ENCODE measurements around the gene TMEM156. TPM values are rescaled to one million over a fixed set of nuclear protein-coding genes. Genes with fewer than 3 reads are reported as not detected.

Gene TMEM156
- total RNA-seq, 2 donors from 2014 or later: 0.27 to 0.51 TPM

DNA sequence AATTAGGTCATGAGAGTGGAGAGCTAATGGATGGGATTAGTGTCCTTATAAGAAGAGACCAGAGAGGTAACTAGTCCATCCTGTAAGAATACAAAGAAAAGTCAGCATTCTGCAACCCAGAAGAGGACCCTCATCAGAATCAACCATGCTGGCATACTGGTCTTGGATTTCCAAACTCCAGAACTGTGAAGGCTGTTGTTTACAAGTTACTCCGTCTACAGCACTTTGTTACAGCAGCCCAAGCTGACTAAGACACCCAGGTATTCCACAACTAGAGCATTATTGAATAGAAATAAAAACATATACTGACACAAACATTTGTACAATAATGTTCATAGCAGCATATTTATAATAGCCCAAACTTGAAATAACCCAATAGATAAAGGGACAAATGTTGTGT is 9.2 kb downstream of the TMEM156 start:
- intact Hi-C loops (cut with DNase I): no loop called here
- Histone ChIP-seq H3K27me3 (replicated peaks; ENCODE audit: insufficient read depth) (no peaks in the 10 kb centered on the region), H3K27ac (no peak overlapping the region), H3K9me3 (no peaks in the 10 kb centered on the region), H3K4me3 (no peak overlapping the region), H3K36me3 (no peaks in the 10 kb centered on the region), H3K4me1 (replicated peaks) (no peaks in the 10 kb centered on the region)
- TF ChIP-seq POLR2AphosphoS5 (IDR thresholded peaks at IDR 0.05): no peak
- TF ChIP-seq, protein P1, sequence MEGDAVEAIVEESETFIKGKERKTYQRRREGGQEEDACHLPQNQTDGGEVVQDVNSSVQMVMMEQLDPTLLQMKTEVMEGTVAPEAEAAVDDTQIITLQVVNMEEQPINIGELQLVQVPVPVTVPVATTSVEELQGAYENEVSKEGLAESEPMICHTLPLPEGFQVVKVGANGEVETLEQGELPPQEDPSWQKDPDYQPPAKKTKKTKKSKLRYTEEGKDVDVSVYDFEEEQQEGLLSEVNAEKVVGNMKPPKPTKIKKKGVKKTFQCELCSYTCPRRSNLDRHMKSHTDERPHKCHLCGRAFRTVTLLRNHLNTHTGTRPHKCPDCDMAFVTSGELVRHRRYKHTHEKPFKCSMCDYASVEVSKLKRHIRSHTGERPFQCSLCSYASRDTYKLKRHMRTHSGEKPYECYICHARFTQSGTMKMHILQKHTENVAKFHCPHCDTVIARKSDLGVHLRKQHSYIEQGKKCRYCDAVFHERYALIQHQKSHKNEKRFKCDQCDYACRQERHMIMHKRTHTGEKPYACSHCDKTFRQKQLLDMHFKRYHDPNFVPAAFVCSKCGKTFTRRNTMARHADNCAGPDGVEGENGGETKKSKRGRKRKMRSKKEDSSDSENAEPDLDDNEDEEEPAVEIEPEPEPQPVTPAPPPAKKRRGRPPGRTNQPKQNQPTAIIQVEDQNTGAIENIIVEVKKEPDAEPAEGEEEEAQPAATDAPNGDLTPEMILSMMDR (IDR thresholded peaks at IDR 0.05): no peak
- no peak for TF ChIP-seq POLR2A (IDR thresholded peaks at IDR 0.05)
- 90% methylated on average over 1 of the region's 1 CpG for WGBS
- DNase-seq (ENCODE audit: low spot score): no peak

DNA sequence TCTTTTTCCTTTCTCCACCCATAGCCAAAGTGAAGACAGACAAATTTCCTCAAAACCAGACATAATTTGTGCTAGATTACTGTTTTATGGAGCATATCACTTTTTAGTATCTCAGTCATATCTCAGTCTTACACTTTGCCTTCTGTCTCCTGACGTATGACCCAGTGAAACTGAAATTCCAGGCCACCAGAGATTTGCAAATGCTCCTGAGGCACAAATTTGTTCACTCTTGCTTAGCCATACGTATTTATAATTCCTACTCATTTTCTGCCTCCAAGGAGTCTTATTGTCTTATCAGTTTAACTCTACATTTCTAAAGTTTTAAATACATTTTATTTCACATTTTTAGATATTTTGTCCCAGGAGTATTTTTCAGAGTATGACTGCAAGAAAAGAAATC is 10.0 kb downstream of the TMEM156 start:
- no peak for DNase-seq (ENCODE audit: low spot score)
- Histone ChIP-seq H3K9me3 (no peaks in the 10 kb centered on the region), H3K4me1 (replicated peaks) (no peaks in the 10 kb centered on the region), H3K27ac (no peak overlapping the region), H3K36me3 (no peaks in the 10 kb centered on the region), H3K27me3 (replicated peaks; ENCODE audit: insufficient read depth) (no peaks in the 10 kb centered on the region), H3K4me3 (no peak overlapping the region)
- TF ChIP-seq POLR2AphosphoS5 (IDR thresholded peaks at IDR 0.05) (no peak), POLR2A (IDR thresholded peaks at IDR 0.05) (no peak)
- TF ChIP-seq, protein P1 (IDR thresholded peaks at IDR 0.05): no peak
- WGBS: 87% methylated on average over 2 of the region's 2 CpGs
- intact Hi-C loops (cut with DNase I): no loop called here

DNA sequence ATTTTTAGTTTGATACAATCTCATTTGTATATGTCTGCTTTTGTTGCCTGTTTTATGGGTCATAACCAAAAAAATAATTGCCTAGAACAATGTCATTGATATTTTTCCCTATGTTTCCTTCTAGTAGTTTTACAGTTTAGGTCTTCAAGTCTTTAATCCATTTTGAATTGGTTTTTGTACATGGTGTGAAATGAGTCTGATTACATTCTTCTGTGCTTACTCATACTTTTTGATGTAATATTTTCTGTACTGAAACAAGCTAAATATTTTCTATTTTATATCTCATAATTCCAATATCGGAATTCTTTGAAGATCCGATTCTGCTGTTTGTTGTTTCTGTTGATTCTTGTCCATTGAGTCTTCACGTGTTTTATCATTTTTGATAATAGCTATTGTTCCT is 10.6 kb downstream of the TMEM156 start:
- 95% methylated on average over 3 of the region's 3 CpGs for WGBS
- intact Hi-C loops (cut with DNase I): no loop called here
- DNase-seq (ENCODE audit: low spot score): no peak
- no peak overlapping the region for H3K4me3 ChIP-seq
- no peaks in the 10 kb centered on the region for H3K9me3 ChIP-seq
- no peaks in the 10 kb centered on the region for H3K36me3 ChIP-seq
- TF ChIP-seq, protein P1 (IDR thresholded peaks at IDR 0.05): no peak
- no peaks in the 10 kb centered on the region for H3K27me3 ChIP-seq (replicated peaks; ENCODE audit: insufficient read depth)
- no peak overlapping the region for H3K27ac ChIP-seq
- no peaks in the 10 kb centered on the region for H3K4me1 ChIP-seq (replicated peaks)

DNA sequence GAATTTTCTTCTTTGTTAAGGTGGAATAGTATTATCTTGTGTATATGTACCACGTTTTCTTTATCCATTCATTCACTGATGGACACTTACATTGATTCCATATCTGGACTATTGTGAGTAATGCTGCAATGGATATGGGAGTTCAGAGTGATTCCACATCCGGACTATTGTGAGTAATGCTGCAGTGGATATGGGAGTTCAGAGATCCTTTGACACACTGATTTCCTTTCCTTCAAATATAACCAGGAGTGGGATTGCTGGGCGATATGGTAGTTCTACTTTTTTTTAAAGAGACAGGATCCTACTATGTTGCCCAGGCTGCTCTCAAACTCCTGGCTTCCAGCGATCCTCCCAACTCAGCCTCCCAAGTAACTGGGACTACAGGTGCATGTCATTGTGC is 12.1 kb downstream of the TMEM156 start:
- 82% methylated on average over 4 of the region's 4 CpGs for whole genome bisulfite sequencing
- no peak for TF ChIP-seq POLR2AphosphoS5 (IDR thresholded peaks at IDR 0.05)
- no peak for TF ChIP-seq POLR2A (IDR thresholded peaks at IDR 0.05)
- TF ChIP-seq, protein P1 (IDR thresholded peaks at IDR 0.05): no peak
- H3K27ac ChIP-seq: no peak overlapping the region
- H3K27me3 ChIP-seq (replicated peaks; ENCODE audit: insufficient read depth): no peaks in the 10 kb centered on the region
- intact Hi-C loops (cut with DNase I): no loop called here
- H3K4me1 ChIP-seq (replicated peaks): no peaks in the 10 kb centered on the region
- DNase-seq (ENCODE audit: low spot score): no peak
- H3K9me3 ChIP-seq: no peaks in the 10 kb centered on the region
- H3K4me3 ChIP-seq: no peak overlapping the region
- no peaks in the 10 kb centered on the region for H3K36me3 ChIP-seq

DNA sequence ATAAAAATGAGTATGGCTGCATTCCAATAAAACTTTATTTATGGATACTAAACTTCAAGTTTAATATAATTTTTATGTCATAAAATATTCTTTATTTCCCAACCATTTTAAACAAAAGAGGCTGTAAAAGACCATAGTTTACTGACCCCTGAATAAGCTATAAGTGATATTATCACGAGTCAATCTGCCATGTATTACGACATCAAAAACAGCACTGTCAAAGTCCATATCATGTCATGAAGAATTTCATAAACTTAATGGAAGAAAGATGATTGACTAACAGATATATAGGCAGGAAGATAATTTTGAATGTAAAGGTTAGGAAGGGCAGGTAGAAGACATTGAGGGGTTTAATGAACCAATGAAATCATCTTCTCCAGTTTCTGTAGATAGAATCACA is 18.2 kb downstream of the TMEM156 start:
- Histone ChIP-seq H3K27ac (no peak overlapping the region), H3K36me3 (no peaks in the 10 kb centered on the region), H3K9me3 (no peaks in the 10 kb centered on the region), H3K4me3 (no peak overlapping the region), H3K4me1 (replicated peaks) (no peaks in the 10 kb centered on the region), H3K27me3 (replicated peaks; ENCODE audit: insufficient read depth) (no peaks in the 10 kb centered on the region)
- WGBS: 76% methylated on average over 2 of the region's 2 CpGs
- TF ChIP-seq, protein P1 (IDR thresholded peaks at IDR 0.05): no peak
- no peak for TF ChIP-seq POLR2A (IDR thresholded peaks at IDR 0.05)
- no peak for TF ChIP-seq POLR2AphosphoS5 (IDR thresholded peaks at IDR 0.05)
- DNase-seq (ENCODE audit: low spot score): no peak
- intact Hi-C loops (cut with DNase I): no loop called here
